Dedifferentiated amniotic fluid mesenchymal stem cell (primary cell): ENCODE data around the gene SPATS2L.

Source experiments
- DNase-seq: peaks from one replicate; pipeline ENCODE4 v3.0.0-alpha.2; 2016; ENCODE audit errors: extremely low spot score

SPATS2L gene

DNA sequence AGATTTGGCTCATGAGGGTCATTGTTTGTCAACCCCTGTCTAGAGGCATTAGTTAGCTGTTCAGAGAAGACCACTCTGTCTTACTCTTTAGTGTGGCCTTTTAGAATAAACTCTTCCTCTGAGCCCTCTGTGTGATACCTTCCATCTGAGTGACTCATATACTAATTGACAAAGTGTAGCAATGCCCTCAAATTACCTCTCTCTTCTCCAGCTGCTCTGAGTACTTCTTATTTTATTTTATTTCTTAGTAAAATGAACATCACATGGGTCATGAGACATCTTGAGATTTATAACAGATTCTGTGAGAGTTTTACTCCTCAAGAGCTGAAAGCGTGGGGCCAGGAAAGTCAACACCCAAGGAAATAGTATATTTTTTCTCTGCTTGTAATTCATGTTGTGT is 136.0 kb downstream of the SPATS2L start:
- peak; percentile 71 for DNase-seq

- no peak for DNase-seq
Observed at GRCh38 chr2:200443376-200443775, 136.9 kb downstream of the SPATS2L start.

- DNase-seq, result no peak
Observed at GRCh38 chr2:200443916-200444315, 137.4 kb downstream of the SPATS2L start.

DNA sequence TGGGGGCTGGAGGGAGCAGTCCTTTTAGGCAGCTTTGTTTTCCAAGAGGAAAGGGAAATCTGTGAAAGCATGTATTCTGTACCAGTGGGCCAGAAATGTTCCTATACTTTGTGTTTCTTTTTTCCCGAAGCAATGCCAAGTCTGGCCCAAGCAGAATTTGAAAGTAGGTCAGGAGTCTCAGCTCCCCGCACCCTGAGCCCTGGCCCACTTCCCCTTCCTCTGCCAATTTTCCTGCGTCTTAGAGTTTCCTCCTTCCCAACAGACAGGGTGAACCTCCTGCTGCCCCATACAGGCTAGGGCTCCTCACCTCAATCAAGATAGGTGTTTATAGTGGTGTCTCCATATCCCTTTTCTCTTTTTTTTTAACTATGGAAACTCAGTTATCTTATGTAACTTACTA is 138.0 kb downstream of the SPATS2L start:
- no peak for DNase-seq

GRCh38 chr2:200445284-200445683 is 138.8 kb downstream of the SPATS2L start:
- no peak for DNase-seq

DNA sequence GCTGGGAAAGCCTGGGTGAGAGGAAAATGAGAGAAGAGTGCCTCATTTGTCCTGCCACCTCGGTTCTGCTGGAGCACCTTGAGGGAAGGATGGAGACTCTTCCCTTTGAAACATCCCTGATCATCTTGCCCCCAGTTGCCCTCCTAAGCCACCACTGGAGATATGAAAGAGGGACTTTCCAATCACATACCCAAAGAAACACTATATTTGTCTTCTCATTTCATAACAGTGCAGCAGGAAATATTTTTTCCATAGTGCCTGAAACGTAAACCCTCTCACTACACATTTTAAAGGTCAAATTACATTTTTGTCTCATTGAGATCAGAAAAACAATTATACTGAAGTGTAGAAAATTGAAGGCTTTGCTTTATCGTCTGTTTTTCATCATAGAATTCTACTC is 140.1 kb downstream of the SPATS2L start:
- no peak for DNase-seq

DNA sequence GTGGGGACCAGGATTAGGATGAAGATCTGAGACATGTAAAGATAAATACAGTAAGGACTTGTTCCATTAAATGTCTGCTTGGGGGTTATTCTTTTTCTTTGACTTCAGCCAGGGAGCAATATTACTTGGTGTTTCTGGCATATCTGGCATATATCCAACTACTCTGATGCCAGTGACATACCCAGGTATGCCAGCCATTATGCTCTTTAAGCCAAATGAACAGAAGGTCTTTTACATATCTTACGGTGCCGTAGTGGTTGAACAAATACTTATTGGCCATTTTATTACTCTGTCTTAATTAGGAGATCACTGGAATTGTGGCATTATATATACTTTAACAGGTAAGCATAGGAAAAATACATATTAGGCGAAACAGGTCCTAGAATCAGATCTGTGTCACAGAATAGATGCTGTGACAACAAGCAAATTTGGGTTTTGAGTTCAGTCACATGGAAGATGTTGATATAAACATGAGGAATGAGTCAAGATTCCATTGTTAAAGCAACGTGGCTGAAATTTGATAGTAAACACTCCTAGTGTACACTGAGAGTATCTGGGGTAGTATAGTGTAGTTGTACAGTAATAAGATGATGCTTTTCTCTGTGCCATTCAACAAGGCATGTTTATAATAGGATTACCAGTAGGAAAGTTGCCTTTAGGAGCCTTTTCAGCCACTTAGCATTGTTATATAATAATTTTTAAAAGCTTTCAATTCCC is 140.8 kb downstream of the SPATS2L start:
- DNase-seq, result peak; percentile 41

- DNase-seq, result no peak
Observed at GRCh38 chr2:200448455-200448854, 142.0 kb downstream of the SPATS2L start.

DNA sequence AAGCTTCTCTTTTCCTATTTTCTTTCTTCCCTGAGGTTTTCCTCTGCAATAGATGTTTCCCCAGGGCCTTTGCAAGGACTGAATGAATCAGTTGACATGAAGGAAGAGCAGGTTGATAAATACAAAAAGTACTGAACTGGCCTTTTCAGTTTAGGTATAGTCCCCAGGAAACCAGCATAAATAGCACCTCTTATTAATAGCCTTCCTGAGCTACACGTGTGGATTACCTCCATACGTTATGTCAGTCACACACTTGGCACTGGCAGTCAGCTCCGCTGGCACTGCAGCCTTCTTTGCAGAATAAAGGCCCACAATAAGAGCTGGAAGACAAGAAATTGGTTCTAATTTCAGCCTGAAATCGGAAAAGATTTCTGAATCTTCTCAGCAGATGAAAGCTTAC is 142.7 kb downstream of the SPATS2L start:
- no peak for DNase-seq

DNA sequence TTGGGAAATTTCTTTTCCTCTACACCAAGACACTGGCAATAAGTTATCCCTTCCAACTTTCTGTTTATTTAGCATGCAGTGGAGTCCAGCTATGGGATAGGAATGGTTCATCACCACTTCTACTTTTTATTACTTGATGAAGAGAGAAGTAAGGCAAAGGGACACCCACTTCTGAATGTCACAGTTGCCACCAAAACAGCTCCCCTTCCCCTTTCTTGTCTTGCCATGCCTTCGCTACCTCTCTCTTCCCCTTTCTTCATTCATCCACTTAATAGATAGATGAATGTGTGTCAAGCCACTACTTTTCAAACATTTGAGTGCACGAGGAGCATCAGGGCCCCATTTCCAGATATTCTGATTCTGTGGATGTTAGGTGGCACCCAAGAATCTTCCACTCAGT is 143.8 kb downstream of the SPATS2L start:
- DNase-seq, result no peak

GRCh38 chr2:200451511-200451910 is 145.0 kb downstream of the SPATS2L start:
- no peak for DNase-seq

DNA sequence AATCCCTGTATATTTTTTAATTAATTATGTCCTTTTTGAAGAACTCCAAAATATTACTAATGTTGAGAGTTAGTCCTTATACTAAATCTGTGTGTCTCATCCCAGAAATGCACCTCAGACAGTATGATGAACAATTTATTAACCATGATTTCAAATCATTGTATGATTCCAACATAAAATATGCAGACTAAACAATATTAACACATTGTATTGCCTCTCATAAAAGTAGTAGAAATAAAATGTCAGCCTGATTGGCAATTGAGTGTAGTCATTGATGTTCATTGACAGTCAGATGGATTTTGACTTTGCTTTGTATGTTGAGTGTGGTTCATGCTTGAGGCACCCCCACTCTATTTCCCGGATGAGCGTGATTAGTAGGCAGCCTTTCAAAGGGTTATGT is 145.9 kb downstream of the SPATS2L start:
- no peak for DNase-seq

DNA sequence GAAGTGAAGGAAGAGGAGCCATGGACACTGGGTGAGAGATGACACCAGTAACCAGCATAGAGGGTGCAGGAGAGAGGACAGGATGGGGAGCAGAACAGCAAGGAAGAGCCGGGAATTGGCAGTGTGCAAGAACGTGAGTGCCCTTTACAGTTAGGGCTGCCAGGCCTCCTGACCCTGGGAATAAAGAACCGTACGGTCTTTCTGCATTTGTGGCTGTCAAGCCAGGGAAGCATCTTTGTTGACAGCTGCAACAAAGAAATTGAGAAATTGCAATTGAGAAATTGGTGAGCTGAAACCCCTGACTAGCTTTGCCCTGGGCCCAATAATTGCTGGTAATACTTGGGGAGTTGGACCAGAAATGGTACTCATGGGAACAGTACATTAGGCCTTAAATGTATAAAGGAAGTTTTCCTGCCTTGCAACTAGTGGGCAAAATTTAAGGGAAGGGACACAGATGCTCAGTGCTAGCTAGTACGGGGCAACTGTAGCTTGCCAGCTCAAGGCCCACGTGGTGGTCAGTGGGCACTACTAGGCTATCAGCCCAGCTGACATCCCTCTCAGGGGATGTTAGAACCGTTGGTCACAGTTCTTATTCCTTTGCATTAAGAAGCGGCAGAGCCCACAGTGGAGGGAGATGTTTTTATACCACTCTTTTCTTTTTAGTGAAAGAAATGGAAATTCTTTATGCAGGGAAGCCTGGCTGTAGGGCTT is 146.8 kb downstream of the SPATS2L start:
- no peak for DNase-seq

DNA sequence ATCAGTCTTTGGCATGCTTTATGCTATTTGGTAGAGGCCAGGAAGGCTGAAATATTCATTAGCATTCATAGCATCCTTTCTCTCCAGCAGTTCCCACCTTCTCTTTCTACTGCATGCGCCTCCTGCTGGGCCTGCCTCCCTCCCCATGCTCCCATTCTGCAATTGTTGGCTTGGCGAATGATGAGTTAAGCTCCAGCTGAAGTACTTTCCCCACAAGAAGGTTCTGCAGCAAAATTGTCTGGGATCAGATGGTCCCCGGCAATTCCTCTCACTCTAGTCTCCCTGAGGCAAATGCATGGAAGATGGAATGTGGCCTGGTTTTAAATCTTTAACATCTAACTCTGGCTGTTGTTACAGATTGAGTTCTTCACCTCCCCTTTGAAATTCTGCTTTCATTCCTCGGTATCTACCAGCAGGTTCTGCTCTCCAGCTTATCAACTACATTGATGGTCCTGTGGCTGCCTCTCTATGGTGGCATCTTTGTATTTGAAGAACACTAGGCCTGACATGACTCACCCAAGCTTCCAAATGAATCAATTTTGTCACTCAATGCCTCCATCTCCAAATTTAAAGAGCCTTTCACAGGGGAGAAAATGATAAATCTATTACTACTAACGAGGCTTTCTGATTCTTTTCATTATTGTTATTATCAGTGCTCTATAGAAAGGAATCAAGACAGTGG is 147.5 kb downstream of the SPATS2L start:
- DNase-seq, result no peak

- no peak for DNase-seq
Observed at GRCh38 chr2:200454927-200455801, 148.7 kb downstream of the SPATS2L start.

DNA sequence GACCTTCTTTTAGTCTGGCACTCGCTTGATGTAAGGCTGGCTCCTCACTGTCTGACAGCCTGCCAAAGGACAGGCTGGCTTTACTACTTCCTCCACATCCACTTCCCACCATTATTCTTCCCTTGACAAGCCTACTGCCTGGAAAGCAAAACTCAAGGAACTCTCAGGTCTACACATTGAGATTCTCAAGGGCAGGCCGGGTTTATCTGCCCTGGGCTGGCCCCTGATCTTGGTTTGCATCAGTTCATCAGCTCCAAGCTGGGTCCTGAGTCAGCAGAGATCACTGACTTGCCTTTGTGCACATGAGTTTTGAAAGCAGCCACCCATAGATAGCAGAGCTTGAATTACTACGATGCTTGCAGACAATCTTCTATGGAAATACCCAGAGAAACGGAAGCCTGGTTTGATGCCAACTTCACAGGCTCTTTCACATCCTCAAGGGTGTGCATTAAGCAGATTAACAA is 149.5 kb downstream of the SPATS2L start:
- no peak for DNase-seq

DNA sequence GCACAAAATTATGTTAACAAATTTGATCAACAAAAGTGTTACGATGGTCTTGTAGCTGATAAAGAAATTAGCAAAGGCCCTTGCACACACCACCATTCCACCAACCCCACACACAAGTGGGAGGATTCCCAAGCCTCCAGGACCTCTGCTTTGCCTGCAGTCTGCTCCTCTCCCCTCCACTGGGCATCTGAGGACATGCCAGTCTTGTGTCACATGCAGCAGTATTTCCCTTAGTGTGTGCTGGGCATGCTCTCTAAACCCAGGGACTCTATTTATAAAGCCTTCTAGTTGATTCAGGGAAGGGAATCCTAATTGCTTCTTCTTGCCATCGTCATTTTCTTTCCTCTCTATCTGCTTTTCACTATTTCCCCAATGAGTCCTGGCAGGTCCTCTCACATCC is 150.1 kb downstream of the SPATS2L start:
- no peak for DNase-seq

GRCh38 chr2:200459101-200459500 is 152.6 kb downstream of the SPATS2L start:
- no peak for DNase-seq

DNA sequence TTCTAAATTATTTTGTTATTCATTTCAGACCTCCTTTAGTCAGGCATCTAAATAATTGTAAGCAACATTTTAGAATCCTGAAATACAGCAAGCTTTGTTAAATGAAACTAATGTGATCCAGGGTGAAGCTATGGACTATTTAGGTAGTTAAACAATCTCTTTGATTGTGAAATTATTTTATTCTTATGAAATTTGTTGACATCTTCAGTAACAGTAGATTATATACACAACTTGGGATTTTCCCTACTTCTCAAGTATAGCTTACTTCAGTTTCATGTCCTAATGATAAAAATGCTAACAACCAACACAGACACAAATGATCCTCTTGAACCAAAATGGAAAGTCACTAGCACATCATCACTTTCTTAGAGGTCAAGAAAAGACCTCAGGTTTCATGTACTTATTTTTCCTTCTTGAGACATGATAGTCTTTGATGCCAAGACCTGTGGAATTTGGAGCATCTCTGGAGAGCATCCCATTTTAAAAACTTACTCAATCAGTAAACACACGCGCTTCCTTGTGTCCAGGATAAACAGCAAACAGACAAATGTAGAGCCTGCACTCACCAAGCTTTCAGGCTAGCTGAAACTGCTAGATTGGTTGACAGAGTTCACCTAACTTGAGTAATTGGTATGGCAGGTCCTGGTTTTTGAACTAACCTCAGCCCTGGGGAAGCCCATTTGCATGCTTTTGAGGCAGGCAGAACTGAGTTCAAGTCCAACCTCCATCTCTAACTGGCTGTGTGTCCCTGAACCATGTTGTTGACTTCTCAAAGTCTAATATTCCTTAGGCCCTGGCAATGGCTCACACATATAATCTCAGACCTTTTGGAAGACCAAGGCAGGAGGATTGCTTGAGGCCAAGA is 155.6 kb downstream of the SPATS2L start:
- no peak for DNase-seq

- DNase-seq, result no peak
Observed at GRCh38 chr2:200463452-200463851, 157.0 kb downstream of the SPATS2L start.
